WTC11 (cell line): ENCODE results near the gene RENBP. TPM values are rescaled to one million over a fixed set of nuclear protein-coding genes. Genes with fewer than 3 reads are reported as not detected.

Source experiments
- ATAC-seq: fragments of 200-7000 bp; cut with Tn5 transposase; 2 replicates; pipeline ENCODE4 v1.10.0; 2021; ENCODE audit warnings: mild to moderate bottlenecking, moderate library complexity
- CTCF ChIA-PET: fragments of 300-600 bp; sonication (Branson Sonifier 250); formaldehyde crosslinking; loops from one replicate; lab custom pipeline; 2021; ENCODE audit warnings: antibody characterized with exemption; lab: Charles Lee
- POLR2A ChIA-PET: fragments of 350-600 bp; sonication (Branson Sonifier 250); formaldehyde crosslinking; loops from one replicate; lab custom pipeline; 2021; ENCODE audit warnings: antibody characterized with exemption; lab: Charles Lee
- DNase-seq: peaks from one replicate; pipeline ENCODE4 v3.0.0; 2021; ENCODE audit warnings: low spot score
- H3K27ac Mint-ChIP-seq: 2 replicates; pipeline ENCODE4 v1.8.0; 2021; ENCODE audit warnings: mixed read lengths
- H3K27me3 Mint-ChIP-seq: 2 replicates; pipeline ENCODE4 v1.8.0; 2021; ENCODE audit warnings: low read depth, mild to moderate bottlenecking, moderate library complexity, mixed read lengths
- H3K36me3 Mint-ChIP-seq: 2 replicates; pipeline ENCODE4 v1.8.0; 2021; ENCODE audit warnings: mixed read lengths
- H3K4me1 Mint-ChIP-seq: 2 replicates; pipeline ENCODE4 v1.8.0; 2022; ENCODE audit warnings: mixed read lengths
- H3K4me3 Mint-ChIP-seq: 2 replicates; pipeline ENCODE4 v1.8.0; 2021; ENCODE audit warnings: mild to moderate bottlenecking, moderate library complexity, mixed read lengths
- H3K9me3 Mint-ChIP-seq: 2 replicates; pipeline ENCODE4 v1.8.0; 2021; ENCODE audit warnings: mixed read lengths
- ARID4B ChIP-seq: sonication (generic); formaldehyde crosslinking; IDR thresholded peaks from 2 replicates; pipeline ENCODE4 v1.8.0; 2023; ENCODE audit warnings: missing genetic modification reagents, mild to moderate bottlenecking, borderline replicate concordance
- CREM ChIP-seq: sonication (generic); formaldehyde crosslinking; IDR thresholded peaks from 2 replicates; pipeline ENCODE4 v1.8.1; 2022; ENCODE audit warnings: mild to moderate bottlenecking, missing genetic modification reagents, moderate library complexity
- ELF4 ChIP-seq: sonication (generic); formaldehyde crosslinking; IDR thresholded peaks from 2 replicates; pipeline ENCODE4 v1.8.1; 2022; ENCODE audit warnings: low read depth, mild to moderate bottlenecking, moderate library complexity, missing genetic modification reagents
- EMX1 ChIP-seq: fragments of 250-450 bp; sonication (Bioruptor Pico); IDR thresholded peaks from 2 replicates; pipeline ENCODE4 v1.8.0; 2021; ENCODE audit warnings: mild to moderate bottlenecking
- HMGXB4 ChIP-seq: sonication (generic); formaldehyde crosslinking; IDR thresholded peaks from 2 replicates; pipeline ENCODE4 v1.8.1; 2023; ENCODE audit warnings: mild to moderate bottlenecking, moderate library complexity, missing genetic modification reagents
- JUN ChIP-seq: sonication (generic); formaldehyde crosslinking; IDR thresholded peaks from 2 replicates; pipeline ENCODE4 v1.8.0; 2023; ENCODE audit warnings: mild to moderate bottlenecking, missing genetic modification reagents
- TEAD1 ChIP-seq: sonication (generic); formaldehyde crosslinking; IDR thresholded peaks from 2 replicates; pipeline ENCODE4 v1.8.0; 2022; ENCODE audit warnings: mild to moderate bottlenecking, missing genetic modification reagents
- TP53 ChIP-seq: sonication (generic); formaldehyde crosslinking; IDR thresholded peaks from 2 replicates; pipeline ENCODE4 v1.8.1; 2023; ENCODE audit warnings: mild to moderate bottlenecking, missing genetic modification reagents
- ZNF396 ChIP-seq: fragments of 250-450 bp; sonication (Bioruptor Pico); IDR thresholded peaks from 2 replicates; pipeline ENCODE4 v1.8.0; 2021; ENCODE audit warnings: mild to moderate bottlenecking, moderate library complexity, borderline replicate concordance
- ZNF425 ChIP-seq: fragments of 250-450 bp; sonication (Bioruptor Pico); conservative IDR thresholded peaks from 2 replicates; pipeline ENCODE4 v1.9.0; 2021; ENCODE audit warnings: mild to moderate bottlenecking
- ZNF512 ChIP-seq: sonication (generic); formaldehyde crosslinking; IDR thresholded peaks from 2 replicates; pipeline ENCODE4 v1.8.1; 2022; ENCODE audit warnings: missing genetic modification reagents, borderline replicate concordance
- ZNF532 ChIP-seq: fragments of 250-450 bp; sonication (Bioruptor Pico); IDR thresholded peaks from 2 replicates; pipeline ENCODE4 v1.9.0; 2021; ENCODE audit warnings: mild to moderate bottlenecking, borderline replicate concordance
- total RNA-seq: library from RNA; stranded (reverse); gene quantifications from 3 replicates; pipeline ENCODE4 v1.2.3, GENCODE V29; 2021
- TF ChIP-seq, protein P1 (sequence below): sonication (generic); formaldehyde crosslinking; IDR thresholded peaks from 2 replicates; pipeline ENCODE4 v1.8.1; 2022; ENCODE audit warnings: low read depth, missing genetic modification reagents, borderline replicate concordance
- TF ChIP-seq, protein P2 (sequence below): sonication (generic); formaldehyde crosslinking; IDR thresholded peaks from 2 replicates; pipeline ENCODE4 v1.8.1; 2023; ENCODE audit warnings: mild to moderate bottlenecking, missing genetic modification reagents
- TF ChIP-seq, protein P3 (sequence below): fragments of 250-450 bp; sonication (Bioruptor Pico); IDR thresholded peaks from 2 replicates; pipeline ENCODE4 v1.9.0; 2021; ENCODE audit warnings: moderate library complexity, mild to moderate bottlenecking, inconsistent platforms, borderline replicate concordance

The RENBP gene
- total RNA-seq, 1 experiment from 2014 or later, result 14.0 TPM

DNA sequence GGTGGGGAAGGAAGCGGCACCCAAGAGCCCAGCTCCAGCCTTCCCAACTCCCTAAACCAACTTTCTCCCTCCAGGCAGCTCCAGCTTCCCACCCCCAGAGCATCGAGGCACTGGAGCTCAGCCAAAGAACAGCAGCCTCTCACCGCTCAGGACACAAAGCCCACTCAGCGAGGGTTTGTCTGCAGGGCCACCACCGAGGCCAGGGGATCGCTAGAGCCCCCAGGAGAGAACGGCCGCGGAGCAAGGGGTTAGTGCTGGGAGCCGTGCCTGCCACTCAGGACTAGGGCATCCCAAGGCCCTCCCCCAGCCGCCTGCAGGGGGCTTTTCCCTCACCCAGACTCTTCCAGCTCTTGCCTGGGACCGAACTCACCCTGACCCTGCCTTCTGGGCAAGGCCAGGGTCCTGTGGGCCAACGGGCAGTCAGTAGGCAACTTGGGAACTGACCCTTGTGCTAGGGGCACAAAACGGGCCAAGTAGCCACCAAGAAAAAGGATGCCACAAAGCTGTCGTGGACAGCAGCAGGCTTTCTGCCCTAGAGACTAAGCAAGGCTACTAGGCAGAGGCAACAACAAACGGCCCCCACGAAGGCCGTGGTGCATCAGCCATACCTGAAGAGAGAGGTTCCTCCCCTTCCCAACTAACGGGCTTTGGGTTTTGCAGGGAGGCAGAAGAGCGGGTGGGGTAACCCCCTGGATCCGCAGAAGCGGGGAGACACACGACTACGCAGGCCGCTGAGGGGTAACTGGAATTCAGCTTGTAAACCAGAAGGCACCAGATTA lies 24.9 kb upstream of the RENBP start:
- H3K27ac Mint-ChIP-seq, result peak overlapping the region; percentile 68; the same call in 1 of the 2 replicates
- ChIA-PET POLR2A (interaction anchor here (1.9 kb wide), 1 partner anchor 41 kb away, joined by 6 read pairs; no protein-coding TSS in a partner anchor), CTCF (interaction anchor here (0.6 to 3.7 kb wide), 5 partner anchors 22 to 57 kb away, joined by 3 to 13 read pairs (median 4); partner anchors contain the start of gene ARHGAP4)
- peak overlapping the region; percentile 100 for H3K4me3 Mint-ChIP-seq
- H3K4me1 Mint-ChIP-seq, result peaks cover 29% of the 10 kb centered on the region
- H3K27me3 Mint-ChIP-seq, result no peaks in the 10 kb centered on the region
- no peaks in the 10 kb centered on the region for H3K9me3 Mint-ChIP-seq
- DNase-seq, result no peak
- H3K36me3 Mint-ChIP-seq, result no peaks in the 10 kb centered on the region; the same call in 1 of the 2 replicates
- no peak for ATAC-seq
- TF ChIP-seq ARID4B (CRISPR knock-in tag), result no peak
- no peak for TF ChIP-seq ZNF512 (CRISPR knock-in tag)
- no peak for TF ChIP-seq EMX1 (CRISPR knock-in tag)
- no peak for TF ChIP-seq ZNF425 (CRISPR knock-in tag)
- no peak for TF ChIP-seq TEAD1 (CRISPR knock-in tag)
- TF ChIP-seq JUN, result no peak
- TF ChIP-seq, protein P1, sequence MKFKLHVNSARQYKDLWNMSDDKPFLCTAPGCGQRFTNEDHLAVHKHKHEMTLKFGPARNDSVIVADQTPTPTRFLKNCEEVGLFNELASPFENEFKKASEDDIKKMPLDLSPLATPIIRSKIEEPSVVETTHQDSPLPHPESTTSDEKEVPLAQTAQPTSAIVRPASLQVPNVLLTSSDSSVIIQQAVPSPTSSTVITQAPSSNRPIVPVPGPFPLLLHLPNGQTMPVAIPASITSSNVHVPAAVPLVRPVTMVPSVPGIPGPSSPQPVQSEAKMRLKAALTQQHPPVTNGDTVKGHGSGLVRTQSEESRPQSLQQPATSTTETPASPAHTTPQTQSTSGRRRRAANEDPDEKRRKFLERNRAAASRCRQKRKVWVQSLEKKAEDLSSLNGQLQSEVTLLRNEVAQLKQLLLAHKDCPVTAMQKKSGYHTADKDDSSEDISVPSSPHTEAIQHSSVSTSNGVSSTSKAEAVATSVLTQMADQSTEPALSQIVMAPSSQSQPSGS (CRISPR knock-in tag), result no peak
- TF ChIP-seq ZNF396 (CRISPR knock-in tag), result no peak
- no peak for TF ChIP-seq HMGXB4 (CRISPR knock-in tag)
- no peak for TF ChIP-seq ELF4
- TF ChIP-seq CREM, result no peak
- no peak for TF ChIP-seq TP53 (CRISPR knock-in tag)
- TF ChIP-seq, protein P2, sequence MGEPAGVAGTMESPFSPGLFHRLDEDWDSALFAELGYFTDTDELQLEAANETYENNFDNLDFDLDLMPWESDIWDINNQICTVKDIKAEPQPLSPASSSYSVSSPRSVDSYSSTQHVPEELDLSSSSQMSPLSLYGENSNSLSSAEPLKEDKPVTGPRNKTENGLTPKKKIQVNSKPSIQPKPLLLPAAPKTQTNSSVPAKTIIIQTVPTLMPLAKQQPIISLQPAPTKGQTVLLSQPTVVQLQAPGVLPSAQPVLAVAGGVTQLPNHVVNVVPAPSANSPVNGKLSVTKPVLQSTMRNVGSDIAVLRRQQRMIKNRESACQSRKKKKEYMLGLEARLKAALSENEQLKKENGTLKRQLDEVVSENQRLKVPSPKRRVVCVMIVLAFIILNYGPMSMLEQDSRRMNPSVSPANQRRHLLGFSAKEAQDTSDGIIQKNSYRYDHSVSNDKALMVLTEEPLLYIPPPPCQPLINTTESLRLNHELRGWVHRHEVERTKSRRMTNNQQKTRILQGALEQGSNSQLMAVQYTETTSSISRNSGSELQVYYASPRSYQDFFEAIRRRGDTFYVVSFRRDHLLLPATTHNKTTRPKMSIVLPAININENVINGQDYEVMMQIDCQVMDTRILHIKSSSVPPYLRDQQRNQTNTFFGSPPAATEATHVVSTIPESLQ (CRISPR knock-in tag), result no peak
- no peak for TF ChIP-seq ZNF532
- TF ChIP-seq, protein P3, sequence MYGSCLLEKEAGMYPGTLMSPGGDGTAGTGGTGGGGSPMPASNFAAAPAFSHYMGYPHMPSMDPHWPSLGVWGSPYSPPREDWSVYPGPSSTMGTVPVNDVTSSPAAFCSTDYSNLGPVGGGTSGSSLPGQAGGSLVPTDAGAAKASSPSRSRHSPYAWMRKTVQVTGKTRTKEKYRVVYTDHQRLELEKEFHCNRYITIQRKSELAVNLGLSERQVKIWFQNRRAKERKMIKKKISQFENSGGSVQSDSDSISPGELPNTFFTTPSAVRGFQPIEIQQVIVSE (CRISPR knock-in tag), result no peak
